Ishikawa (cell line): ENCODE data around the gene CEP78.

Experiments used
- CEBPB ChIP-seq: IDR thresholded peaks from 2 replicates; pipeline ENCODE4 v1.6.1; 2012
- CREB1 ChIP-seq: IDR thresholded peaks from 2 replicates; pipeline ENCODE4 v1.6.1; 2012; ENCODE audit warnings: low read depth
- EP300 ChIP-seq: IDR thresholded peaks from 2 replicates; pipeline ENCODE4 v1.6.1; 2012; ENCODE audit warnings: borderline replicate concordance
- FOXM1 ChIP-seq: IDR thresholded peaks from 2 replicates; pipeline ENCODE4 v1.6.1; 2012; ENCODE audit warnings: low read depth, borderline replicate concordance
- MAX ChIP-seq: IDR thresholded peaks from 2 replicates; pipeline ENCODE4 v1.6.1; 2012
- RAD21 ChIP-seq: IDR thresholded peaks from 2 replicates; pipeline ENCODE4 v1.6.1; 2012; ENCODE audit warnings: low read depth
- REST ChIP-seq: IDR thresholded peaks from 2 replicates; pipeline ENCODE4 v1.6.1; 2012; ENCODE audit warnings: low read depth, mild to moderate bottlenecking
- TAF1 ChIP-seq: IDR thresholded peaks from 2 replicates; pipeline ENCODE4 v1.6.1; 2012; ENCODE audit warnings: low read depth, mild to moderate bottlenecking
- TCF12 ChIP-seq: IDR thresholded peaks from 2 replicates; pipeline ENCODE4 v1.6.1; 2012; ENCODE audit warnings: low read depth
- TEAD4 ChIP-seq: IDR thresholded peaks from 2 replicates; pipeline ENCODE4 v1.6.1; 2012
- YY1 ChIP-seq: IDR thresholded peaks from 2 replicates; pipeline ENCODE4 v1.6.1; 2012; ENCODE audit warnings: low read depth
- ZBTB7A ChIP-seq: IDR thresholded peaks from 2 replicates; pipeline ENCODE4 v1.6.1; 2012; ENCODE audit warnings: low read depth

- no peak for TF ChIP-seq EP300
- TF ChIP-seq RAD21: peak; percentile 29
- no peak for TF ChIP-seq MAX
- no peak for TF ChIP-seq TEAD4
- TF ChIP-seq TAF1: no peak
- TF ChIP-seq CEBPB: no peak
- TF ChIP-seq ZBTB7A: no peak
- no peak for TF ChIP-seq YY1
- TF ChIP-seq REST: no peak
- no peak for TF ChIP-seq CREB1
- TF ChIP-seq FOXM1: no peak
- TF ChIP-seq TCF12: no peak
Measured at GRCh38 chr9:78213712-78214111, 22.2 kb upstream of the CEP78 start.
